Mucosa of rectum (tissue), 2 donors: ENCODE measurements around the gene SCAF11.

ENCODE experiments used
- H3K27ac ChIP-seq, 2 donors: one replicate each; pipeline ENCODE4 v1.7.0; 2013; ENCODE audit warnings: inconsistent platforms in 2 of 2, low read depth in 2 of 2, low read length in 2 of 2
- H3K27me3 ChIP-seq, 2 donors: one replicate each; pipeline ENCODE4 v1.7.0; 2013; ENCODE audit warnings: low read length in 2 of 2; ENCODE audit not compliant: control insufficient read depth in 2 of 2, insufficient read depth in 2 of 2
- H3K36me3 ChIP-seq, 2 donors: one replicate each; pipeline ENCODE4 v1.7.0; 2013; ENCODE audit warnings: low read length in 2 of 2; ENCODE audit not compliant: control insufficient read depth in 2 of 2, insufficient read depth in 2 of 2
- H3K4me1 ChIP-seq, 2 donors: one replicate each; pipeline ENCODE4 v1.7.0; 2013; ENCODE audit warnings: low read length in 2 of 2, mild to moderate bottlenecking in 1 of 2; ENCODE audit not compliant: control insufficient read depth in 2 of 2, insufficient read depth in 2 of 2
- H3K4me3 ChIP-seq, 2 donors: one replicate each; pipeline ENCODE4 v1.7.0; 2013; ENCODE audit warnings: low read length in 2 of 2
- H3K9ac ChIP-seq, 2 donors: one replicate each; pipeline ENCODE4 v1.7.0; 2013; ENCODE audit warnings: low read length in 2 of 2, low read depth in 1 of 2, mild to moderate bottlenecking in 1 of 2
- H3K9me3 ChIP-seq, 2 donors: one replicate each; pipeline ENCODE4 v1.7.0; 2013; ENCODE audit warnings: low read length in 2 of 2; ENCODE audit not compliant: control insufficient read depth in 2 of 2
- donor health status: healthy.
- donor health status: Normal muscosa, but diverticular disease.

The SCAF11 gene

GRCh38 chr12:45966486-45966885 lies 23.9 kb downstream of the SCAF11 start:
- Histone ChIP-seq H3K4me1 (no peaks in the 10 kb centered on the region), H3K9ac (no peak overlapping the region), H3K9me3 (no peaks in the 10 kb centered on the region), H3K4me3 (no peak overlapping the region), H3K36me3 (peaks cover 8 to 12% of the 10 kb centered on the region in 2 donors), H3K27ac (no peak overlapping the region), H3K27me3 (no peaks in the 10 kb centered on the region)

DNA sequence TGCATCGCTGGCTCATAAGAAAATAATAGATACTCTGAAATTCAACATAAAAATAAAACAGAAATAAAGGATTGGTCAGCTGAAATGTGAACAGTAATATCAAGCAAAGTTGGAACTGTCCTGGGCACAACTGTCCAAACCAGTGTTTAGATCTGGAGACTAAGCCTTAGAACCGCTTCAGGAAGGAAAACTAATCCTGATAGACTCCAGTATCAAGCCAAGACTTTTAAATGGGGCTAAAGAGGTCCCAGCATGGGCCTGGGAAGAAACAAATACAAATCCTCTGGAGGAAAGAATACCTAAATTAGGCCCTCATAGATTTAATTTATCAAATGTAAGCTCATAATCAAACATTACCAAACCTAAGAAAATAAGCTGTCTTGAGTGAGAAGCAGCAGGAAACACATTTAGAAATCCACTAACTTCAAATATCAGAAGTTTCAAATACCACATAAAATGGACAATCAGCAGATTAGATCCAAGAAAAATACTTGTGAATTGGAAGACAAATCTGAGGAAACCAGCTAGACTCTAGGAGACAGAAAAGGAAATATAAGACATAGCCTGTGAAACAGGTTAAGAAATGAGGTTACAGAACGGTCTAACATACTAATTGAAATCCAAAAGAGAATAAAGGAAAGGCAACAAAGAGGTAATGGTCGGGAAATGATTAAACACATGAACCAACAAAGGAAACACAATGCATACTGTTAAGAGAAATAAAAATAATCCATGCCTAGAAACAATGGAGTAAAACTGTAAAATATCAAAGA lies 27.6 kb downstream of the SCAF11 start:
- no peaks in the 10 kb centered on the region for H3K4me1 ChIP-seq
- H3K36me3 ChIP-seq = peaks cover 8 to 14% of the 10 kb centered on the region in 2 donors
- no peak overlapping the region for H3K9ac ChIP-seq

DNA sequence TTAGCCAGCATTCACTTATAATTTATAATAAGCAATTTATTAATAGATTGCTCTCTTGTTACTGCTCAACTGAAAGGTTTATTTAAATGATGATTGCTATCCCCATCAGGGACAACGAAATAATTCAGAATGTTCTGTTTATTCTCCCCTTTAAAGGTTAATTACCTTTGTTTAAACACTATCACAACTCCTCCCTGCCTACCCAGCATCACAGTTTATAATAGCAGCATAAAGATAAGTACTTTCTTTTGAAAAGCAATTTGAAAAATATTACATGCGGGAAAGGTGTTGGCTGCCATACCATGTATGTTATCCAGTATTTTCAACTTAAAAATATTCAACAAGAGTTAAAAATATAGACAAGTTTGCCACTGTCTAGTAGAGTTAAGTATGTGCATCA lies 30.6 kb downstream of the SCAF11 start:
- Histone ChIP-seq H3K9me3 (no peaks in the 10 kb centered on the region), H3K36me3 (peaks cover 8 to 14% of the 10 kb centered on the region in 2 donors), H3K4me3 (no peak overlapping the region), H3K4me1 (no peaks in the 10 kb centered on the region), H3K27ac (no peak overlapping the region), H3K27me3 (no peaks in the 10 kb centered on the region), H3K9ac (no peak overlapping the region)

More for the DNA sequence above, 27.6 kb downstream of the SCAF11 start:
- no peaks in the 10 kb centered on the region for H3K27me3 ChIP-seq
- H3K9me3 ChIP-seq = no peaks in the 10 kb centered on the region
- no peak overlapping the region for H3K27ac ChIP-seq
- H3K4me3 ChIP-seq = no peak overlapping the region

GRCh38 chr12:45959025-45959424 lies 31.3 kb downstream of the SCAF11 start:
- Histone ChIP-seq H3K4me1 (no peaks in the 10 kb centered on the region), H3K9ac (no peak overlapping the region), H3K36me3 (peaks cover 8 to 14% of the 10 kb centered on the region in 2 donors), H3K4me3 (no peak overlapping the region), H3K27me3 (no peaks in the 10 kb centered on the region), H3K27ac (no peak overlapping the region), H3K9me3 (no peaks in the 10 kb centered on the region)

DNA sequence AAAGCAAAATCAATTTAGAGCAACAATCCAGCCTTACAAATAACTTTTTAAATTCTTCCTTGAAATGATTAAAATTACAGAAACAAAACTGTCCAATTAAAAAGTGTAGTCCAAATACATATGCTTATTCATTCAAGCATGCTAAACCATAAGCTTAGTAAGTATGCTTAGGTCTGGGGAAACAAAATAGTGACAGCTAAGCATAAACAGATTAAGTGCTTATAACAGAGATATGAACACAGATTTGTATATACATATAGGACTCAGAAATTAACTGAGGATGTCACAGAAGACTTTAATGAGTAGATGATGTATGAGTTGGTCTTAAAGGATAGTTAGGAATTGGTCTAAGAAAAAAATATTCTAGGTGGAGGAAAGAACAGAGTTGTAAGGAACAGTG lies 41.8 kb downstream of the SCAF11 start:
- Histone ChIP-seq H3K27me3 (no peaks in the 10 kb centered on the region), H3K9ac (no peak overlapping the region), H3K4me3 (no peak overlapping the region), H3K36me3 (peaks cover 33 to 38% of the 10 kb centered on the region in 2 donors), H3K4me1 (no peaks in the 10 kb centered on the region), H3K9me3 (no peaks in the 10 kb centered on the region), H3K27ac (no peak overlapping the region)

- no peak overlapping the region for H3K27ac ChIP-seq
- H3K27me3 ChIP-seq = no peaks in the 10 kb centered on the region
- H3K4me3 ChIP-seq = no peak overlapping the region
- H3K9me3 ChIP-seq = no peaks in the 10 kb centered on the region
- H3K36me3 ChIP-seq = peaks cover 42 to 49% of the 10 kb centered on the region in 2 donors
- no peak overlapping the region for H3K9ac ChIP-seq
- no peaks in the 10 kb centered on the region for H3K4me1 ChIP-seq
Observed at GRCh38 chr12:45946435-45946834, 43.9 kb downstream of the SCAF11 start.

GRCh38 chr12:45944771-45945170 lies 45.6 kb downstream of the SCAF11 start:
- H3K27me3 ChIP-seq = no peaks in the 10 kb centered on the region
- H3K9me3 ChIP-seq = no peaks in the 10 kb centered on the region

GRCh38 chr12:45939759-45940158 lies 50.6 kb downstream of the SCAF11 start:
- Histone ChIP-seq H3K27ac (no peak overlapping the region), H3K9ac (no peak overlapping the region), H3K9me3 (no peaks in the 10 kb centered on the region), H3K4me3 (no peak overlapping the region), H3K36me3 (peaks cover 26 to 28% of the 10 kb centered on the region in 2 donors), H3K27me3 (no peaks in the 10 kb centered on the region), H3K4me1 (no peaks in the 10 kb centered on the region)

More at GRCh38 chr12:45944771-45945170, 45.6 kb downstream of the SCAF11 start:
- no peak overlapping the region for H3K4me3 ChIP-seq
- H3K9ac ChIP-seq = no peak overlapping the region
- H3K4me1 ChIP-seq = no peaks in the 10 kb centered on the region
- H3K27ac ChIP-seq = no peak overlapping the region
- H3K36me3 ChIP-seq = peaks cover 49% of the 10 kb centered on the region in 2 donors

GRCh38 chr12:45938566-45938965 lies 51.8 kb downstream of the SCAF11 start:
- H3K4me1 ChIP-seq = no peaks in the 10 kb centered on the region
- H3K36me3 ChIP-seq = peaks cover 16 to 24% of the 10 kb centered on the region in 2 donors
- H3K9me3 ChIP-seq = no peaks in the 10 kb centered on the region
- H3K9ac ChIP-seq = no peak overlapping the region
- no peaks in the 10 kb centered on the region for H3K27me3 ChIP-seq
- no peak overlapping the region for H3K27ac ChIP-seq
- H3K4me3 ChIP-seq = no peak overlapping the region

DNA sequence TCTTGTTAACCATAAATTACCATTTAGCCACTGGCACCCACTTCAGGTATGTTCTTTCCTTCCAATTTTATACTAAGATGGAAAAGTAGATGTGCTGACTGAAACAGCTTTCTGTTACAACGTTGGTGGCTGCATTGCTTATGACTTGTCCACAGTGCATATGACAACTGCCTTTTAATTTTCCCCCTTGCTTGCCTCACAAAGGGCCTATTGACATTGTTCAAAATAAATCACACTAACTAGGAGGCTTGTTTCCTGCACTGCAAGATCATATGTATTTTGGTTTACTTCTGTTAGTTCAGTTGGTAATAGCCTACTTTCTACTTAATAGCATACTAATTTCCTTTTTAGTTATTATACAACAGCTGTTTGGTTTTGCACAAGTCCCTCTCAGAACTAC lies 55.4 kb downstream of the SCAF11 start:
- no peaks in the 10 kb centered on the region for H3K27me3 ChIP-seq
- H3K4me1 ChIP-seq = no peaks in the 10 kb centered on the region

More for the DNA sequence above, 55.4 kb downstream of the SCAF11 start:
- no peak overlapping the region for H3K4me3 ChIP-seq
- no peaks in the 10 kb centered on the region for H3K9me3 ChIP-seq
- no peak overlapping the region for H3K9ac ChIP-seq
- peaks cover 11 to 26% of the 10 kb centered on the region in 2 donors for H3K36me3 ChIP-seq
- H3K27ac ChIP-seq = no peak overlapping the region
